Renal pelvis (tissue), 4 donors: ENCODE measurements around the gene FARS2. TPM values are rescaled to one million over a fixed set of nuclear protein-coding genes. Genes with fewer than 3 reads are reported as not detected.

ENCODE experiments used
- DNase-seq: peaks from one replicate; pipeline ENCODE4 v3.0.0-alpha.2; 2013
- polyA plus RNA-seq, 3 donors: library from polyadenylated mRNA; unstranded; fragments of 120-200 nt; gene quantifications; one replicate each; pipeline ENCODE4 v1.2.1, GENCODE V29; 2013; ENCODE audit not compliant: insufficient read length in 3 of 3

FARS2 gene
- polyA plus RNA-seq, 3 donors: 18.6 to 22.3 (median 22.2) TPM

DNA sequence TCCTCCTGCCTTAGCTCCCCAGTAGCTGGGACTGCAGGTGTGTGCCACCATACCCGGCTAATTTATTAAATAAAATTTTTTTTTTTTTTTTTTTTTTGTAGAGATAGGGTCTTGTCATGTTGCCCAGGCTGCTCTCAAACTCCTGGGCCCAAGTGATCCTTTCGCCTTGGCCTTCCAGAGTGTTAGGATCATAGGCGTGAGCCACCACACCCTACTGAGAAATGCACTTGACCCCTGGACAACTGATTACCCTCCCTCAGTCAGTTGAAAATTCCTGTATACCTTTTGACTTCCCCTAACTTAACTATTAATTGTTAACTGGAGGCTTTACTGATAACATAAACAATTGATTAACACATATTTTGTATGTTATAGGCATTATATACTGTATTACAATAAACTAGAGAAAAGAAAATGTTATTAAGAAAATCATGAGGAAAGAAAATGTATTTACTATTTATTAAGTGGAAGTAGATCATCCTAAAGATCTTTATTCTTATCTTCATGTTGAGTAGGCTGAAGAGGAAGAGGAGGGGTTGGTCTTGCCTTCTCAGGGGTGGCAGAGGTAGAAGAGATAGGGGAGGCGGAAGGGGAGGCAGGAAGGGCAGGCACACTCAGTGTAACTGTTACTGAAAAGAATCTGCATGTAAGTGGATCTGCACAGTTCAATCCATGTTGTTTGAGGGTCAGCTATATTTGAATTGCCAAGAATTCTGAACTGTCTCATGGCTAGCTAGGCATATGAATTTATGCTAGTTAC is 104.3 kb downstream of the FARS2 start:
- no peak for DNase-seq

DNA sequence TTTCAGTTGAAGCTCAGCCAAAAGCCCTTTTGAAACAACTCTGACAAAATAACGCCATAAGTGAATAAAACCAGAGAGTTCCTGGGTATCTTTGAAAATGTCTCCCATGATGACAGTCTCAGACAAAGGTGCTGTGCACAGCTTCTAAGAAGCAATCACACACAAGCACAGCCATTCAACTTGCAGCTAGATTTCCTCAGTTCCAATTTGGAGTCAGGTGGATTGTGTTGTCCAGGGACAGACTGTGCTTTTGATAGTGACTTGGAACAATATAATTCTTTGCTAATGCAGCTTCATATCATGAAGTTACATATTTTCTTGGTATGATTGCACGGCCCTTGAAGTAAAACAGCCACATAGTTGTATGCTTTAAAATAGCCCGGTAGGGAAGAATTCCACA is 105.6 kb downstream of the FARS2 start:
- no peak for DNase-seq

DNA sequence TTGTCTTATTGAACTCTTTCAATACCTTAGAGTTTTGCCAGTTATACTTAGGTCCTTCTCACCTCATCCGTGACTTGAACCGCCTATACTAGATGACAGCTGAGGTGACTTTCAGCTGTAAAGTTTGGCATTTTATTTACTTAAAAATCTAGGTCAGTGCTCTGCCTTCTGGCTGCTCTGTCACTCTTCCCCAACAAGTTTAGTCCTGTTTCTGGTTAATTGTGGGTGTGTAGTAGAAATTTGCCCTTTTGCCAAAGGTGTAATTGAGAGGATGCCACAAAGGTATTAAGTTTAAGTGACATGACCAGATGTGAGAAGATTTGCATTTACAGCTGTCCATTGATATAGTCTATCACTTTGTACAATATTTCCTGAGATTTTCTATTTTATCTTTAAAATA is 106.2 kb downstream of the FARS2 start:
- no peak for DNase-seq

DNA sequence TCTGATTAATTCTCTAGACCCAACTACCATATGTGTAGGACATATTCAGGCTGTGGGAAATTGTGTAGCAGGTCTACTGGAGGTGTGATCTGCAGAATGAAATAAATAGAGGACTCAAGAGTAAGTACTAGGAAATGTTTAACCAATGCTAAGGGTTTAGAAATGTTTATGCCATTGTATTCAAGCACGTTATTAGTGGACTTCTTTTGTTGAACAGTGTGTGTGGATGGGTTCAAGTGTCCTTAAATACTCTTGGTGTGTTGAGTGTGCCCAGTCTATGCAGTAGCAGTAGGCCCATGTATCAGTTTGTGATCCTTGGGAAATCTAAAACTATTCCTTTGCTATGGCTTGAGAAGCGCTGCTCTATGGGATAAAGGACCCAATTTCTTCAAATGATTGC is 112.1 kb downstream of the FARS2 start:
- DNase-seq: no peak

DNA sequence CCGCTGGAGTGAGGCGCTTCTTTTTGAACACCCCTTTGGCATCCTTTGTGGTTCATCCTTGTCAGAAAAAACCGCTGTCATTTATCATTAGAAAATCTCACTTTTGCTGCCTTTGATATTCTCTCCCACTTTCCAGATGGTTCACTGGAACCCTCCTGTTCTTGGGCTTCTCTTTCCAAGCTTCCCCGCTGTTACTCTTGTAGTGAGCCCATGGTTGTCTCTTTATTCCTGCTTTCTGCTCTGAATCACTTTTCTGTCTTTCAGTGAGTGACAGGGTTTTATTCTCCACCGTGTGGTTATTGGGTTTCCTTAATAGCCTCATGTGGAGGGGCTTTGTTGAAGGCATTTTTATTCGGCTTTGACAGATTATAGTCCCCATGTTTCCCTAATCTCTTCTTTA is 117.0 kb downstream of the FARS2 start:
- no peak for DNase-seq

DNA sequence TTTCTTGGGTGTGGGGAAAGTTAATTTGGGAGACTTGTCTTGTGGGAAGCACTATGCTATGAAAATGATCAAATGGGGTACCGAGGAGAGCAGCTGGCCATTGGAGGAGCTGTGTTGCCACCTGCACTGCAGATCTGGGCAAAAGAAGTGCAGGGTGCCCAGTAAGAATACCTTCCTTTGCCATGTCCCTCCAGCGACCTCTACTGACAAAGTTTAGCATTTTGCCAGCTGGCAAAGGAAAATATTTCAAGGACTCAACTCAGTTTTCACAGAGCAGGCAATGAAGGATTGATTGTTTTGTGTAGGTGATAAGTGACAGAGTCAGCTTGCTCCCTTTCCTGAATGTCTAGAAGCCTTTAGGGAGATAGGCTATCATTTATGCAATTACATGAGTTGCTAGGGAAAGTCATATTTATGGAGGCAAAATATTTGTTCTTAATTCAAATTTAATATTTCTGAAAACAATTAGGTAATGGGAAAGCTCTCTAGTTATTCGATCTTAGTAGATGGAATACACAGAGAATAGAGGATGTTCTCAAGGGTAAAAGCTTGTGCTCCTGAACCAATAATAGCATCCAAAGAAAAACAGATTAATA is 118.4 kb downstream of the FARS2 start:
- DNase-seq: no peak

DNA sequence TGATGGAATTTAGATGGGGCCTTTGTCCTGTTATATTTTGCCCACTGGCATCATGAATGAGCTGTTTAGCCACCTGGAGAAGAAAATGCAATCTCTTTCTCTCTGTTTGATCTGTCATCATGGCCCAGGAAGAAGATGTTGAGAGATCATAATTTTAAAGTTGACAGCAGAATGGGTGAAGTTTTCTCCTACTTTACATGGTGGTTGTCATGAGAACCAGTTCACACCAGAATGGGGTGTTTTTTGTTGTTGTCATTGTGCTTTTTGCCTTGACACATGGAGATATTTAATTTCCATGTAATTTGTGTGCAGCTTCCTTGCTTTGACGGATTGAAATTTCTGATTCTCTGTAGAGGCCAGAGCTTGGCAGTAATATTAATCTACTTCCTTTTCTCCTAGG is 122.5 kb downstream of the FARS2 start:
- no peak for DNase-seq

DNA sequence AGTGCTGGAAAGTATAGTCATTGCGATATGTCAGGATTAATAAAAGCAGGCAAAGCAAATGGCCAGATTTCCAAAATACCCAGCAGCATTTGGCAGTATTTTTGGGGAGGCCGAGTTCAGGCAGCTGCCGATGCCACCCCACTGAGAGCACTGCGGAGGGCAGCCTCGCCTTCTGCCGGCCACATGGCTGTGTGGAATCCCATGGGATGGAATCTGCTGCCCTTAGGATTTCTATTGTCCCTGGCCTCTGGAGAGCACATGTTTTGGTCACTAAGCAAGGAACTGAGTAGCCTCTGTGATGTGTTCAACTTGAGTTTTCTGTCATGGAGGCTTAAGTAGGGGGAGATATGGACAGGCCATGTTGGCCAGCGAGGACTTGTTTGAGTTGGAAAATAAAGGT is 123.0 kb downstream of the FARS2 start:
- no peak for DNase-seq

DNA sequence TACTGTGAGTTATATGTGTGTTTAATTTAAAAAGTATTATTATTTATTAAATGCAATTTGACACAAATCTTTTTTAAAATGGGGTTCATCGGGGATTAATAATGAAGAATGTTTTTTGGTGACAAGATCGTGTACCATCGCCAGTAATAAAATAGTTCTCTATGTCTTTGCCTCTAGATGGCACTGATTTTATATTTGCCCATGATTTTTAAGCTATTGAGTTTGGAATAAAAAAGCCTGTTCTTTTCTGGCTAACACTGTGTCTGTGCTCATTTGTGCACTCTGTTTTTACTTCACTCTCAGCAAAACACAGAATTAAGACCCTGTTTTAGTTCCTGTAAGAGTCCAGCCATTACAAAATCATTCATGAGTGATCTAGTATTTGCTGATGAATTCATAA is 127.0 kb downstream of the FARS2 start:
- no peak for DNase-seq

DNA sequence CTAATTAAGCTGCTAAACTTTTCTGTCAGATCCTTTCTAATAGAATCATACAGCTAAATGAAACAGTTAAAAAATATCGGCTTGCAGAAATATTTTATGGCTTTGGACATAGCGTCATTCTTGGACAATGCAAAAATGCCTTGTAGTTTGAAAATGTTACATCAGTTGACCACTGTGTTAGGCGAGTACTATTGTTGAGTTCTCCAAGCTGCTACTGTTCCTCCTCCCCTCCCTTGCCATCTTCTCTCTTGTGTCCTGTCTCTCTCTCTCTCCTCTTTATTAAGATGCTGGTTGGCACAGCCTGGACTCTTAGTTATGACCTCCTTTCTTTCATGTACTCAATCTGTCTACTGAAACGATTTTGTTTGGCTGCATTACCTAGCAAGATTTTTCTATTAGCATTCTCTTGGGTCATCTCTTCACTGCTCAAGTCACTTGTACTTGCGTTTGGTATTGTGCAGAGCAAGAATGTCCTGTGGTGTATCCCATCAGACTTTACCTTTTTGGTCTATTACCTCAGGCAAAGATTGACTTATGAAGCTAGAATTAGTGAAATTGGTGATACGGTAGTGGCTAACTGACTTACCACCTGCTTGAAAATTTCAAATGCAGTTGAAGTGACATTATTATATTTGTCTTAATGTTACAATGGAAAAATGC is 127.9 kb downstream of the FARS2 start:
- peak; percentile 12 for DNase-seq

DNA sequence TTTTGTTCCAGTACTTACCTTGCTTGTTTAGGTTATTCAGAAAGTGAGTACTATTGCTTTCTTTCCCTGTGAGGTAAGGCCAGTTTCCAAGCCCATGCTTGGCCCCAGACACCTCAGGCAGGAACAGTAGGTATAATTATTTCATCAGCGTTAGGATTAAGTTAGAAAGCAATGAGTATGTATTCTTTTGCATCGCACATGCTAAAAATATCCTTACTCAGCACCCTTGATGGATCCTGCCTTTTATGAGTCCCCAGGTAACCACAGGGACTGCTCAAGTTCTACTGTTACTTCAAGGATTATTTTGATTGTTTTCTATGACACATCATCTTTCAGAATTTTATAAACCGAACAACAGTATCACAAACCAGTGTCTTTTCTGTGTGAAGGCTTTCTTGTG is 128.9 kb downstream of the FARS2 start:
- DNase-seq: no peak

DNA sequence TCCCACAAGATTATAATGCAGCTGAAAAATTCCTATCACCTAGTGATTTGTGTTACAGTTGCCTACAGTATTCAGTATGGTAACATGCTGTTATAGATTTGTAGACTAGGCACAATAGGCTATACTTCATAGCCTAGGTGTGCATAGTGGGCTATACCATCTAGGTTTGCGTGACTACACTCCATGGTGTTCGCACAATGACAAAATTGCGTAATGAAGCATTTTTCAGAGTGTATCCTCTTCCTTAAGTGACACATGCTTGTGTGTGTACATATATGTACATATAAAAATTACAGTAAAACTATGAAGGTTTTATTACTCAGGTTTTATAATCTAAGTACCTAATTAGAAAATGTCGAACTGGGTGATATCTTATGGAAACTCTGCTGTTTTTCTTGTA is 133.0 kb downstream of the FARS2 start:
- no peak for DNase-seq

DNA sequence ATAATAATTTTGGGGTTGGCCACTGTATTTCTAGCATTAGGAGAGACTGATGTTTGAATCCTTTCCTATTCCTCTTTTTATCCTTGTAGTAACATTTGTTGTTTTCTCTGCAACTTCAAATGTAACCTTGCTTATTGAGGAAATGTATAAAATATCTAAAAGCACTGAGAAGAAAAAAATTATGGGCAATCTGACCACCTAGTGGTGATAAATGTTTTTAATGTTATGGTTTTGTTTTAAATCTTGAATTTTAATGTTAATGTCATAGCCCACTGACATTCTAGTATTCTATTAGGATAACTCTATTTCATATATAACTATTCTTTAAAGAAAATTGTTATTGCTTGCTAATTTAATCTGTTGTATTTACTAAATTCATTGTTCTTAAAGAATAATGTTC is 134.4 kb downstream of the FARS2 start:
- DNase-seq: no peak

DNA sequence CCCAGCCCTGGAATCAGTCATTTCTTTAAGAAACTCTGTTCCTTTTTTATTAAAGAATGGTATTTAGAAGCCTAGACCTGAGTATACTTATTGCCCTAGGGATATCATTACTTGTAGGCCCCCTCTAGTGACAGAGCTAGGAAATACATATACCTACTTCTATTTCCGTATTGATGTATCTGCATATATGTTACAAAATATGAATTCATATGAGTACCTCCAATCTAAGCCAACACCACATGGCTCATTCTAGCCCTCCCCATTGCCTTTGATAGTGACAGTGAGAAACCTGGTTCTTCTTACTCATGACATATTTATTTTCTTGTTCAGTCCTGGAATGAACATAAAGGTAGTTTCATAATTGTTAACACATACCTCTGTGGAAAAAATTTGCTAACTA is 137.2 kb downstream of the FARS2 start:
- DNase-seq: no peak

DNA sequence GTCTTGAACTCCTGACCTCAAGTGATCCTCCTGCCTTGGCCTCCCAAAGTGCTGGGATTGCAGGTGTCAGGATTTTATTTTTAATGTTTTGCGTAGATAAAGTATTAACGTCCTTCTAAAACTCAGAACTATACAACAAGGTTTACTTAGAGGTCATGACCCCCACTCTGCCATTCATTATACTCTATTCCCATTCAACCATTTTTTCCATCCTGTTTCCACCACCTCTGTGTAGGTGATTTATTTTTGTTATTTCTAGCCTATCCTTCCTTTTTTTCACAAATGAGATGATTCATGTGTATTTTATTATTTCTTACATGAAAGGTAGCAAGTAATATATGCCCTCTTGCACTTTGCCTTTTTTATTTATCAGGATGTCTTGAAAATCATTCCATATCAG is 138.1 kb downstream of the FARS2 start:
- no peak for DNase-seq

DNA sequence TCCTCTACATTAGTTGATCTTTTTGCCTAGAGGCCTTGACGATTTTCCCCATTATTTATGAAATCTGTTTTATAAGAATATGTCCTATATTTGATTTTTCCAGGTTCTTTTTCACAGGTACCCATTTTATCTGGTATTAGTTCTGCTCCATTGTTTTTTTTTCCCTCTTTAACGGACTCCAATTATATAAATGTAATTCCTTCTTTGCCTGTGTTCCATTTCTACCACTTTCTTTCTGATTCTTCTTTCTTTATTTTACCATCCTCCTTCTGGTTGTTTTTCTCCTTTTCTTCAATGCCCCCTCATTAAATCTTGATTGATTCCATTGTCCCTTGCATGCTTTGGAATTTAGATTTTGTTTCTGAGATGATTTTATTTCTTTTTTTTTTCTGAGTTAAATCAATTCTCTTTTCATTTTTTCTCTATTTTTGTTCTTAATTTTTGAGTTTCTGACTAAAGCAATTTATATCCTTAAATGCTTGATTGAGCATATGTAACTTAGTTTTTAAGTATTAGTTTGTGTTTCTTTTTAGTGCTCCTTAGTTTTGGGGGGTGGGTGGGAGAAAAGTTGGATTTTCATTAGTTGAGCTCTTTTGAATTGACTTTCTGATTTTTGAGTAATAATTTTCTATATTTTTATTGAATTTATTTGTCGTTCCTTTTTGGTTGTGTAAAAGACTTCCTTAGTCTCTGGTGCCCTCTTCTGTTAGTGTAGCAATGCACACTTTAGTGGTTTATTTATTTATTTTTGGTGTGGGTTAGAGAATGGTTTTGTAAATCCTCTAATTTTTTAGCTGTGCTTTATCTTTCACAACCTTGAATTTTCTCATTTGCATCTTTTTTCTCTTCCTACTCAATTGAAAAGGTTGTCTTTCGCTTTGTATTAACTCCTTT is 140.8 kb downstream of the FARS2 start:
- no peak for DNase-seq

DNA sequence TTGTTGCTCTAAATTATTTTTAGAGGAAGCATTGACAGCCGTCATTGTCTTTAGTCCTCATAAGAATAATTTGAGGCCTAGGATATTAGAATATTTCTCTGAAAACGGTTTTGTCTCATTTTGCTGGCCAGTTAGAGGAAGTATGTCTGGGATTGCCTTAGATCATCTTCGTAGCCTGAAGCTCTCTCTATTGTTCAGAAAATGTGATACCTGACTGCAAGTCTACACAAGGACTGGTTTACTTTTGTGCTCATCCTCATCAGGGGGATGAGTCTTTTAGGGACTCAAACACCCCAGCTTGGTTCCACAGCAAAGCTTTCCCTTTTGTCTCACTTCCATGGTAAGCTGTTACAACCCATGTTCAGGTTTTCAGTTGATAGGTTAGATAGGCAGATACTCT is 141.8 kb downstream of the FARS2 start:
- no peak for DNase-seq

DNA sequence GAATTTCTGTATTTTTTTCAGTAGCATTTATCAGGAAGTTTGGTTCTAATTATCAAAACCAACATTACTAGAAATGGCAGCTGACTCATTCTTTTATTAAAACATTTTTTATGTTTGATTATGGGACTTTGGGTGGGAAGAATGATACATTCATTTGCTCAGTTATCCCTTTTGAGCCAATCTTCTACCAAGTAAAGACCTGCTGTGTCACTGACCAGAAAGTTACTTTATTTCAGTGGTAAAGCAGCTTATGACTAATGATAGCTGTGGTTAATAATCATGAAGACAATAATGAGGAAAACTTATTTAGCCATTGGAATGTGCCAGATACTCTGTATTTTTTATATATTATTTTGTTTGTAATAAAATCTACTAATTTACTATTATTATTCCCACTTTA is 142.3 kb downstream of the FARS2 start:
- DNase-seq: no peak

DNA sequence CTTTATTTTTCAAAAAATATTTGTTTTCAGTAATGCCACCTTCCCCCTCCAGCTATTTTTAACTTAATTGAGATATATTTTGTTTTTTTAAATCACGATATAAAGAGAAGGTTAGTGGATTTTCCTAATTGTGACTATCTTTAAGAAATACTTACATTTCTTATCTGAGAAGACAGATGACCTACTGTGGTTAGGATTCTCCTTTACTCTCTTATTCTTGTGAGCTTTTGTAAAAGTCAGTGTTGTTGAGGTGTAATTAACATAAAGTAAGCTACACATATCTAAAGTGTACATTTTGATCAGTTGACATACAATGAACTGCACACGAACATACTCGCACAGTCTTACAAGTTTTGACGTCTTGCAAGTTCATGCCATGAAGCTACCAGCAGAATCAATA is 144.7 kb downstream of the FARS2 start:
- no peak for DNase-seq

DNA sequence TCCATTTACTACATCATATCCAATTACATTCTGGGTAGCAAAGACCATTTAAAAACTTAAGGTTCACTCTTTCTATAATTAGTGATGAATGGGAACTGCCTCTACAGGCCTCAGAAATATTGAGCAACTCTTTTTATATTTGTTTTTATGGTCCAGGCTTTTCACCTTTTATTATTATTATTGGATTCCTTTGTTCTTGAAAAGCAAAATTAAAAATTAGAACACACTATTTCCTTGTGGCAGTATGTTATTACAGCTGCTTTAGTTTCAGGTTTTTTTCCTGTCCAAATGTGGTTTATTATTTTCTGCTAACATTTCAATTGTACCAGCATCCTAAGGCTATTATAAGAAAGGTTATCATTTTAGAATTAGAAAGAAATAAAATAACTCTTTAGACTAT is 150.1 kb downstream of the FARS2 start:
- no peak for DNase-seq

DNA sequence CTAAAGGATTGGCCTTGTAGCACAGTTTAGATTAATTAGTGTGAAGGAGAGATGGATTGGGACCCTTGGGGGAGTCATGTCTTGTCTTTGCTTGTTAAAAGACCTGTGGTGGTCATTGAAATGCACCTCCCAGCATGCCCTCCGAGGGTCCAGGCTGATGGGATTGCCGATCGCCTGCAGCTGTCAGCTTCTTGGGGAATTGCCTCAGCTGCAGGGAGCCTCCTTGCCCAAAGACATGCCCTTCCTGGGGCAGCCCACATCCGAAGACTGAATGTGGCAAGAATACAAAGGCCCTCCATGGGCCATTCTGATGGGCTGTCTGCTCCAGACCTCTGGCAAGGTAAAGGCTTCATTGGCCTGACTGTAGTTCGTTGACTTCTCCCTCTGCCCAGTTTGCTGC is 150.7 kb downstream of the FARS2 start:
- no peak for DNase-seq

DNA sequence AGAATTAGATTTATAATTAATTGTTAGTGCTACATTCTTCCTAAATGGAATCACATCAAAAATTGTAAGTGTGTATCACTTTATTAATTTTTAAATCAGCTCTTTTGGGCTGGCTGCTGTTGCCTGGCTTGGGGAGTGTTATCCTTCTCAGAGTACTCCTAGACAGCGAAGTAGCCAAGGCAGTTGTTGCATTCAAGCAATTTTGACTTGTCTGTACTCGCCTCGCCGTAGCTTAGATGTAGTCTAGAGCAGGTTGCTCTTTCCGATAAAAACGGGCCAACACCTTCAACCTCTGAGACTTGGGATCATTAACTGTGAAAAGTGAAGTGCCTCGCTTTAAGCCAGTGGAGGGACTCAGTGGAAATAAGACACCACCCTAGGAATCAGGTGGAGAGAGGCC is 151.3 kb downstream of the FARS2 start:
- no peak for DNase-seq

DNA sequence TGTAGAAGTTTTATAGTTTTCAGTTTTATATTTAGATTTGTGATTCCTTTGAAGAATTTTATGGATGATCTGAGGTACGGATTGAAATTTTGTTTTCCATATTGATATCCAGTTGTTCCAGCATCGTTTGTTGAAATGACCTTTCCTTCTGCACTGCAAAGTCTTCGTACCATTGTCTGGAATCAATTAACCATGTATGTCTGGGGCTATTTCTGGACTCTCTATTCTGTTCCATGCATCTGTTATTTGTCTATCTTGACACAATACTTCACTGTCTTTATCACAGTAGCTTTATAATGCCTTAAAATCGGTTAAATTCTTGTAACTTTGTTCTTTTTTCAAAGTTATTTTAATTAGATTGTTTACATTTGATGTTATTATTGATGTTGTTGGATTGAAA is 154.9 kb downstream of the FARS2 start:
- DNase-seq: no peak
